NCI-H345 treated with DMSO at 0.1 percent for 48 hours (cell line): ENCODE results near the gene NAA40.

Experiments
- DNase-seq: peaks from one replicate; lab custom pipeline; 2025; ENCODE audit not compliant: unreplicated experiment; lab: John Stamatoyannopoulos, UW

The NAA40 gene

DNA sequence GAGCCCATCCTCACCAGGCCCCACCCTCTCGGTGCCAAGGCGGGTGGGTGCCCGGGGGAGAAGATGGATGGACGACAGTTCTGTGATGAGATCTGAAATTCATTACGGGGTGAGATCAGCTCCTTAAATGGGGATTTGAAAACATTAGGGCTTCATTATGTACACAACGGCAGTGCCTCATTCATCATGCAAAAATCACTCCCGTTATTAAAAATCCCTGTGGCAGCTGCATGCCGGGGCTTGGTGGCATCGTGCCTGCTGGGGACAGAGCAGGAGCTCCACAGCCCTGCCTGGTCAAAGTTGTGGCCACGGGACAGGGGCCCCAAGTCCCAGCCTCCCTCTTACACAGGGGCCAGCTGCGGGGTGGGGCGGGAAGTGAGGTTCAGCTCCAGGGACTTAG, 67.6 kb downstream of the NAA40 start:
- no peak for DNase-seq
